MCF 10A (cell line): ENCODE results near the gene PTPRN2. TPM values are rescaled to one million over a fixed set of nuclear protein-coding genes. Genes with fewer than 3 reads are reported as not detected.

Experiments
- BruUV-seq: library from RNA; stranded (reverse); fragments of 400-500 nt; replicated peaks from 2 replicates; lab custom pipeline; 2021; lab: Mats Ljungman, UMichigan
- CTCF ChIA-PET: fragments of 300-600 bp; sonication (Branson Sonifier 250); formaldehyde crosslinking; extraction: SDS; loops from one replicate; lab custom pipeline; 2021; ENCODE audit warnings: antibody characterized with exemption, inconsistent platforms; lab: Yijun Ruan, JAX
- POLR2A ChIA-PET: fragments of 300-600, 350-650 bp; sonication (Branson Sonifier 250); formaldehyde crosslinking; extraction: SDS; loops from one replicate; lab custom pipeline; 2020; ENCODE audit warnings: antibody characterized with exemption, inconsistent platforms; lab: Yijun Ruan, JAX
- DNase-seq: peaks from one replicate; pipeline ENCODE4 v3.0.0-alpha.2; 2018; ENCODE audit not compliant: unreplicated experiment
- H3K27ac Mint-ChIP-seq: one replicate; pipeline ENCODE4 v1.8.0; 2022; ENCODE audit warnings: mild to moderate bottlenecking, low read depth, mixed read lengths; ENCODE audit not compliant: unreplicated experiment
- H3K27me3 Mint-ChIP-seq: one replicate; pipeline ENCODE4 v1.8.0; 2022; ENCODE audit warnings: mixed read lengths; ENCODE audit not compliant: insufficient read depth, unreplicated experiment
- H3K36me3 Mint-ChIP-seq: one replicate; pipeline ENCODE4 v1.8.0; 2022; ENCODE audit warnings: mild to moderate bottlenecking, moderate library complexity, mixed read lengths; ENCODE audit not compliant: insufficient read depth, unreplicated experiment
- H3K4me1 Mint-ChIP-seq: one replicate; pipeline ENCODE4 v1.8.0; 2022; ENCODE audit warnings: mixed read lengths; ENCODE audit not compliant: insufficient read depth, unreplicated experiment
- H3K4me3 Mint-ChIP-seq: one replicate; pipeline ENCODE4 v1.8.0; 2022; ENCODE audit warnings: mild to moderate bottlenecking, moderate library complexity, mixed read lengths; ENCODE audit not compliant: unreplicated experiment
- H3K9me3 Mint-ChIP-seq: one replicate; pipeline ENCODE4 v1.8.0; 2022; ENCODE audit warnings: mixed read lengths; ENCODE audit not compliant: unreplicated experiment
- intact Hi-C: fragments of 100-400 bp; cut with micrococcal nuclease; formaldehyde crosslinking; loops from 2 replicates; pipeline ENCODE4 v1.14.1; 2022
- total RNA-seq: library from RNA; stranded (reverse); gene quantifications from 2 replicates; pipeline ENCODE4 v1.2.3, GENCODE V29; 2022
- TF ChIP-seq, protein P1 (sequence below): fragments of 200-600 bp; IDR thresholded peaks from one replicate; pipeline ENCODE4 v1.8.0; 2022; ENCODE audit warnings: antibody characterized with exemption, mild to moderate bottlenecking; ENCODE audit not compliant: unreplicated experiment

The PTPRN2 gene
- total RNA-seq, 1 experiment from 2014 or later: 4.5 TPM

- H3K4me3 Mint-ChIP-seq: no peak overlapping the region
- TF ChIP-seq, protein P1, sequence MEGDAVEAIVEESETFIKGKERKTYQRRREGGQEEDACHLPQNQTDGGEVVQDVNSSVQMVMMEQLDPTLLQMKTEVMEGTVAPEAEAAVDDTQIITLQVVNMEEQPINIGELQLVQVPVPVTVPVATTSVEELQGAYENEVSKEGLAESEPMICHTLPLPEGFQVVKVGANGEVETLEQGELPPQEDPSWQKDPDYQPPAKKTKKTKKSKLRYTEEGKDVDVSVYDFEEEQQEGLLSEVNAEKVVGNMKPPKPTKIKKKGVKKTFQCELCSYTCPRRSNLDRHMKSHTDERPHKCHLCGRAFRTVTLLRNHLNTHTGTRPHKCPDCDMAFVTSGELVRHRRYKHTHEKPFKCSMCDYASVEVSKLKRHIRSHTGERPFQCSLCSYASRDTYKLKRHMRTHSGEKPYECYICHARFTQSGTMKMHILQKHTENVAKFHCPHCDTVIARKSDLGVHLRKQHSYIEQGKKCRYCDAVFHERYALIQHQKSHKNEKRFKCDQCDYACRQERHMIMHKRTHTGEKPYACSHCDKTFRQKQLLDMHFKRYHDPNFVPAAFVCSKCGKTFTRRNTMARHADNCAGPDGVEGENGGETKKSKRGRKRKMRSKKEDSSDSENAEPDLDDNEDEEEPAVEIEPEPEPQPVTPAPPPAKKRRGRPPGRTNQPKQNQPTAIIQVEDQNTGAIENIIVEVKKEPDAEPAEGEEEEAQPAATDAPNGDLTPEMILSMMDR: no peak
- CTCF ChIA-PET: no interaction called here
- no peaks in the 10 kb centered on the region for H3K36me3 Mint-ChIP-seq
- POLR2A ChIA-PET: no interaction called here
- BruUV-seq: no TSS peak
- H3K27ac Mint-ChIP-seq: no peak overlapping the region
- DNase-seq: no peak
- no peaks in the 10 kb centered on the region for H3K4me1 Mint-ChIP-seq
- no peaks in the 10 kb centered on the region for H3K9me3 Mint-ChIP-seq
- no peaks in the 10 kb centered on the region for H3K27me3 Mint-ChIP-seq
- intact Hi-C loops: no loop called here
Observed at GRCh38 chr7:157551325-157552070, 1036.1 kb downstream of the PTPRN2 start.

DNA sequence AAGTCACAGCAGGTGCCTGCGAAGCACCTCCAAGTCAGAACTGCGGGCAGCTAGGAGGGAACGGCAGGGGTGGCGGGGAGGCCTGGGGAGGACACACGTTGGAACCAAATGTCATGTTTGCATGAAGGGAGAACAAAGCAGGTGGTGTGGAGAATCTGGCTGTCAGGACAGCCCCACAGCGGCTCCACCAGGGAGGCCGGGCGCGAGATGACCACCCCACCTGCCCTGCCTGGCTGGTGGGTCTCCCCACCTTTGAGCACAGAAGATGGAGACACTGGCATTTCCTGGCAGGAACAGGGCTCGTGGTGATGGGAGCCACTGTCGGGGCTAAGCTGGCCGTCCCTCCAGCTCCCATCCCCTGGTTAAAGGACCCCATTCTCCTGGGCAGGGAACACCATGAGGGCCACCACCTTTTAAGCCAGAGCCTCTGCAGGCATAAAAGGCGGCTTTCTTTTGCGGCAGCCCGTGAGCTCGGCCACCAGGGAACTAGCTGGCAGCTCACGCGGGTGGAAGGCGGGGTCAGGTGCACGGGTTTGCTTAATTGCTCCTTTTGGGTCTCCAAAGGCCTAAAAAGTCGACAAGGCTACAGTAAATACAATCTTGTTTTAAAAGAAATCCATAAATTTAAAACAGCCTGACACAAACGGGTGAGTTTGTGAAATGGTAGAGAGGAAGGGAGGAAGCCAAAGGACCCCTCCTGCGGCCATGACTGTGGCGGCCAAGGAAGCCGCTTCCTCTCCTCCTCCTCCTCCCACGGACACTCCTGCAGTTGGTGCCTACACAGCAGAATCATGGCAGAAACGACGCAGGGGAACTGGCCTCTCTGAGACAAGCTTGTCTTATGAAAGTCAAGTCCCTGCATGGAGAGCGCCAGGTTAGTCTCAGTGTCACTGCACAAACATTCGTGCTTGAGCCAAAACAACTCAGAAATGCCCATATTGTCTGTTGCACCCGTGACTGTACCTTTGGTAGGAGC, 1037.0 kb downstream of the PTPRN2 start:
- H3K36me3 Mint-ChIP-seq: no peaks in the 10 kb centered on the region
- intact Hi-C loops: no loop called here
- no peak overlapping the region for H3K27ac Mint-ChIP-seq
- TF ChIP-seq, protein P1: no peak
- ChIA-PET CTCF (no interaction called here), POLR2A (no interaction called here)
- no peaks in the 10 kb centered on the region for H3K4me1 Mint-ChIP-seq
- H3K9me3 Mint-ChIP-seq: no peaks in the 10 kb centered on the region
- BruUV-seq: no TSS peak
- DNase-seq: no peak
- H3K4me3 Mint-ChIP-seq: no peak overlapping the region
- H3K27me3 Mint-ChIP-seq: no peaks in the 10 kb centered on the region

- Mint-ChIP-seq H3K27me3 (no peaks in the 10 kb centered on the region), H3K36me3 (no peaks in the 10 kb centered on the region), H3K27ac (no peak overlapping the region), H3K9me3 (peaks cover 7% of the 10 kb centered on the region), H3K4me3 (no peak overlapping the region), H3K4me1 (no peaks in the 10 kb centered on the region)
- no peak for DNase-seq
- intact Hi-C loops: no loop called here
- ChIA-PET CTCF (interaction anchor here (0.7 kb wide), 1 partner anchor 43 kb away, joined by 3 read pairs; no protein-coding TSS in a partner anchor), POLR2A (no interaction called here)
- TF ChIP-seq, protein P1: no peak
- BruUV-seq: no TSS peak
Observed at GRCh38 chr7:157549612-157550299, 1037.9 kb downstream of the PTPRN2 start.
